SKM-1 treated with dmso at 0.1 percent for 144 hours (cell line): Measurements from ENCODE around the gene CABLES1.
A peak's percentile ranks its signal among the peaks of the same experiment; 100 is the strongest.
"Not testable (repeated sequence)": the region's sequence is repeated elsewhere in the genome, so short reads cannot be mapped to it uniquely, and the experiment has no call there.

Experiments
- DNase-seq: peaks from one replicate; lab custom pipeline; 2025; ENCODE audit not compliant: unreplicated experiment; lab: John Stamatoyannopoulos, UW

The CABLES1 gene

GRCh38 chr18:23134780-23135549, at the start of gene CABLES1:
CABLES1 (plus strand) TSS chr18:23135485; CDS start chr18:23135763, 278 bp downstream.
- peak; percentile 55 for DNase-seq

- no peak for DNase-seq
These were observed 47.9 kb upstream of the CABLES1 start for GRCh38 chr18:23087352-23087751.

GRCh38 chr18:23088310-23088709, 47.0 kb upstream of the CABLES1 start:
- DNase-seq = no peak

GRCh38 chr18:23091017-23091993, 44.0 kb upstream of the CABLES1 start:
- peak; percentile 76 for DNase-seq

GRCh38 chr18:23092121-23092520, 43.2 kb upstream of the CABLES1 start:
- no peak for DNase-seq

- not testable (repeated sequence) for DNase-seq
These were observed 42.2 kb upstream of the CABLES1 start for GRCh38 chr18:23093130-23093529.

GRCh38 chr18:23093772-23094171, 41.5 kb upstream of the CABLES1 start:
- DNase-seq = no peak

- DNase-seq = no peak
These were observed 40.7 kb upstream of the CABLES1 start for GRCh38 chr18:23094411-23095190.

- DNase-seq = no peak
These were observed 39.8 kb upstream of the CABLES1 start for GRCh38 chr18:23095463-23095862.

GRCh38 chr18:23097016-23097415, 38.3 kb upstream of the CABLES1 start:
- not testable (repeated sequence) for DNase-seq

GRCh38 chr18:23099621-23100020, 35.7 kb upstream of the CABLES1 start:
- no peak for DNase-seq

- no peak for DNase-seq
These were observed 33.3 kb upstream of the CABLES1 start for GRCh38 chr18:23101861-23102432.

GRCh38 chr18:23102493-23103261, 32.6 kb upstream of the CABLES1 start:
- no peak for DNase-seq

- no peak for DNase-seq
These were observed 31.8 kb upstream of the CABLES1 start for GRCh38 chr18:23103449-23103848.

GRCh38 chr18:23105030-23105429, 30.3 kb upstream of the CABLES1 start:
- no peak for DNase-seq

GRCh38 chr18:23105581-23106219, 29.6 kb upstream of the CABLES1 start:
- no peak for DNase-seq

- DNase-seq = no peak
These were observed 28.7 kb upstream of the CABLES1 start for GRCh38 chr18:23106575-23106974.

- no peak for DNase-seq
These were observed 27.6 kb upstream of the CABLES1 start for GRCh38 chr18:23107718-23108117.

- DNase-seq = no peak
These were observed 26.8 kb upstream of the CABLES1 start for GRCh38 chr18:23108496-23108895.
